ENCODE data around the gene FKBP6. TPM values are rescaled to one million over a fixed set of nuclear protein-coding genes. Genes with fewer than 3 reads are reported as not detected.
"Not testable (repeated sequence)": the region's sequence is repeated elsewhere in the genome, so short reads cannot be mapped to it uniquely, and the experiment has no call there.

Gene FKBP6
- total RNA-seq, 1 experiment from 2014 or later = not detected

DNA sequence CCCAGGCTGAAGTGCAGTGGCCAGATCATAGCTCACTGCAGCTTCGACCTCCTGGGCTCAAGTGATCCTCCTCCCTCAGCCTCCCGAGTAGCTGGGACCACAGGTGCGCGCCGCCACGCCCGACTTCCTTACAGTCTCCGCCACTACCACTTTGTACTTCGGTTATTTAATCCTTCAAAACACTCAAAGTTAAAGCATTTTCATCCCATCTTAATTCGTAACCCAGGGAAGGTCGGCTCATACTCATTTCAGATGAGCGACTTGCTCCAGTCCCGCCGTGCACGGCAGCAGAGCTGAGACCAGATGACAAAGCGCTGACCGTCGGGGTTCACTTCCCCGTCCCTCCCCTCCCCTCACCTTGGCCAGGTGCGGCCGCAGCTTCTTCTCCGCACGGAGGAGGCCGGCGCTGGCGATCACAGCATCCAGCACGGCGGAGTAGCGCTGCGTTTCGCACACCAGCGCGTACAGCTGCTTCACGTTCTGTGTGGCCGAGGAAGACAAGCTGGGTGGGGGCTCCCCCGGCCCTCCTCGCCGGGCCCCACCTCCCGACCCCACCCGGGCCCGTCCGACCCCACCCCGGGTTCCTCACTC is 19.8 kb upstream of the FKBP6 start:
- Histone ChIP-seq H3K9me3 (ENCODE audit: low read depth, low read length, poor library complexity, severe bottlenecking) (no peaks in the 10 kb centered on the region), H3K36me3 (ENCODE audit: insufficient read depth, low read length, poor library complexity, severe bottlenecking) (no peaks in the 10 kb centered on the region), H3K27me3 (replicated peaks; ENCODE audit: insufficient read depth, low read depth, low read length, poor library complexity) (no peaks in the 10 kb centered on the region), H3K4me1 (ENCODE audit: insufficient read depth, low read length, poor library complexity, severe bottlenecking) (no peaks in the 10 kb centered on the region), H3K4me3 (ENCODE audit: low read depth, low read length, poor library complexity, severe bottlenecking) (peak overlapping the region; percentile 59), H3K27ac (ENCODE audit: low read depth, low read length, poor library complexity, severe bottlenecking) (peak overlapping the region; percentile 61)
- intact Hi-C loops (cut with micrococcal nuclease; ENCODE audit: unreplicated experiment) = no loop called here
- POLR2A ChIA-PET (ENCODE audit: low non-redundant PET) = no interaction called here
- TSS peak; percentile 56 for BruUV-seq (replicated peaks)
- CTCF ChIA-PET = no interaction called here
- DNase-seq (ENCODE audit: low spot score) = no peak
- no peak for TF ChIP-seq EZH2 (IDR thresholded peaks at IDR 0.05; ENCODE audit: borderline replicate concordance, low read depth, low read length, poor library complexity, severe bottlenecking)
- TF ChIP-seq, protein P1, sequence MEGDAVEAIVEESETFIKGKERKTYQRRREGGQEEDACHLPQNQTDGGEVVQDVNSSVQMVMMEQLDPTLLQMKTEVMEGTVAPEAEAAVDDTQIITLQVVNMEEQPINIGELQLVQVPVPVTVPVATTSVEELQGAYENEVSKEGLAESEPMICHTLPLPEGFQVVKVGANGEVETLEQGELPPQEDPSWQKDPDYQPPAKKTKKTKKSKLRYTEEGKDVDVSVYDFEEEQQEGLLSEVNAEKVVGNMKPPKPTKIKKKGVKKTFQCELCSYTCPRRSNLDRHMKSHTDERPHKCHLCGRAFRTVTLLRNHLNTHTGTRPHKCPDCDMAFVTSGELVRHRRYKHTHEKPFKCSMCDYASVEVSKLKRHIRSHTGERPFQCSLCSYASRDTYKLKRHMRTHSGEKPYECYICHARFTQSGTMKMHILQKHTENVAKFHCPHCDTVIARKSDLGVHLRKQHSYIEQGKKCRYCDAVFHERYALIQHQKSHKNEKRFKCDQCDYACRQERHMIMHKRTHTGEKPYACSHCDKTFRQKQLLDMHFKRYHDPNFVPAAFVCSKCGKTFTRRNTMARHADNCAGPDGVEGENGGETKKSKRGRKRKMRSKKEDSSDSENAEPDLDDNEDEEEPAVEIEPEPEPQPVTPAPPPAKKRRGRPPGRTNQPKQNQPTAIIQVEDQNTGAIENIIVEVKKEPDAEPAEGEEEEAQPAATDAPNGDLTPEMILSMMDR (conservative IDR thresholded peaks at IDR 0.05; ENCODE audit: low read depth, low read length) = no peak

DNA sequence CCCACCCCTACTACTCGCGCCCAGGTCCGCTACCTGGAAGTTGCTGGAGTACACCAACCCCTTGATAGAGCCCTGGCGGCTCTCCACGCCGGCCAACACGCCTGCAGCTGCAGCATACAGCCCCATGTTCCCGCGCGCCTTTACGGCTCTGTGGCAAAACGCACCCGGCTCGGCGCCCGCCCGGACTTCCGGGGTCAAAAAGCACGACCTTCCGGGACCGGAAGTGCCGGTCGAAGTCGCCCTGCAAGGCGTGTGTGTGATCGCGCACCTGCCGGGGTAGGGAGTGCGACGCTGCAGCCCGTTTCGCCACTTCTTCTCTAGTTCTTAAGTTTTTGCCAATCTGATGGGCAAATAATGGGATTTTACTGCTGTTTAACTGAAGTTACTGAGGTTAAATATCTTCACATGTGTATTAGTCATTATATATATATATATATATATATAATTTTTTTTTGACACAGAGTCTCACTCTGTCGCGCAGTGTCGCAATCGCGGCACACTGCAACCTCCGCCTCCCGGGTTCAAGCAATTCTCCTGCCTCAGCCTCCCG is 19.2 kb upstream of the FKBP6 start, which contains the start of gene NSUN5:
Gene NSUN5, minus strand, starts transcription at position 162 of the 550 bp plus-strand sequence. Its CDS starts 36 bp downstream, at position 126.
- H3K4me3 ChIP-seq (ENCODE audit: low read depth, low read length, poor library complexity, severe bottlenecking) = peak within 1 kb of the TSS; percentile 59
- POLR2A ChIA-PET (ENCODE audit: low non-redundant PET) = no interaction called here
- no peaks in the 10 kb centered on the region for H3K36me3 ChIP-seq (ENCODE audit: insufficient read depth, low read length, poor library complexity, severe bottlenecking)
- H3K9me3 ChIP-seq (ENCODE audit: low read depth, low read length, poor library complexity, severe bottlenecking) = no peaks in the 10 kb centered on the region
- no peak for TF ChIP-seq EZH2 (IDR thresholded peaks at IDR 0.05; ENCODE audit: borderline replicate concordance, low read depth, low read length, poor library complexity, severe bottlenecking)
- TF ChIP-seq, protein P1 (conservative IDR thresholded peaks at IDR 0.05; ENCODE audit: low read depth, low read length) = no peak
- H3K27me3 ChIP-seq (replicated peaks; ENCODE audit: insufficient read depth, low read depth, low read length, poor library complexity) = no peaks in the 10 kb centered on the region
- no peaks in the 10 kb centered on the region for H3K4me1 ChIP-seq (ENCODE audit: insufficient read depth, low read length, poor library complexity, severe bottlenecking)
- peak; percentile 57 for DNase-seq (ENCODE audit: low spot score)
- BruUV-seq (replicated peaks) = no TSS peak
- CTCF ChIA-PET = no interaction called here
- intact Hi-C loops (cut with micrococcal nuclease; ENCODE audit: unreplicated experiment) = no loop called here
- H3K27ac ChIP-seq (ENCODE audit: low read depth, low read length, poor library complexity, severe bottlenecking) = peak within 1 kb of the TSS; percentile 61

DNA sequence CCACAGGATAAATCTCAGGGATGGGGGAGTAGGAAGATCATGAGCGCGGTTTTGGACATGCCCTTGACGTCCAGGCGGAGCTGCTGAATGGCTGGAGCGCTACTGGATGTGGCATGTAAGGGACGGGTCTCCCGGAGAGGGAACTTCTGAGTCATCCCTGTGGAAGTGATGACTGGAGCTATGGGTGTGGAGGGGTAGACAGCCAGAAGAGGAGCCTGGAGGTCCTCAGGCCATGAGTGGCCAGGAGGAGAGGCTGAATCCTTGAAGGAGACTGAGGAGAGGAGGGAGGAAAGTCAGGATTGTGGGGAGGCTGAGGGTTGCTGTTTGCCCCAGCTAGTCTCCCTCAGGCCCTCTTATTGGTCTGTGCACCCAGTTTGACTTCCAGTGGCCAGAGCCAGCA is 16.5 kb upstream of the FKBP6 start:
- POLR2A ChIA-PET (ENCODE audit: low non-redundant PET); H3K4me3 ChIP-seq (ENCODE audit: low read depth, low read length, poor library complexity, severe bottlenecking); H3K4me1 ChIP-seq (ENCODE audit: insufficient read depth, low read length, poor library complexity, severe bottlenecking); BruUV-seq (replicated peaks); H3K27me3 ChIP-seq (replicated peaks; ENCODE audit: insufficient read depth, low read depth, low read length, poor library complexity); DNase-seq (ENCODE audit: low spot score); H3K36me3 ChIP-seq (ENCODE audit: insufficient read depth, low read length, poor library complexity, severe bottlenecking); H3K27ac ChIP-seq (ENCODE audit: low read depth, low read length, poor library complexity, severe bottlenecking); H3K9me3 ChIP-seq (ENCODE audit: low read depth, low read length, poor library complexity, severe bottlenecking); intact Hi-C loops (cut with micrococcal nuclease; ENCODE audit: unreplicated experiment); CTCF ChIA-PET: not testable (repeated sequence)

Data from A673 (cell line).